ENCODE measurements around the gene SNX27. TPM values are rescaled to one million over a fixed set of nuclear protein-coding genes. Genes with fewer than 3 reads are reported as not detected.
"Not testable (repeated sequence)": the region's sequence is repeated elsewhere in the genome, so short reads cannot be mapped to it uniquely, and the experiment has no call there.

The SNX27 gene
- total RNA-seq, 3 donors from 2014 or later (not counting 1 experiment from before 2014, with no cell fraction given), result 17.8 to 25.0 (median 23.7) TPM

GRCh38 chr1:151615711-151616504, 4.1 kb downstream of the SNX27 start:
- Mint-ChIP-seq H3K4me1 (peaks cover 30 to 31% of the 10 kb centered on the region in 2 donors), H3K4me3 (no peak overlapping the region), H3K36me3 (no peaks in the 10 kb centered on the region), H3K27me3 (ENCODE audit: low read depth in 2 of 2) (no peaks in the 10 kb centered on the region), H3K27ac (no peak overlapping the region), H3K9me3 (no peaks in the 10 kb centered on the region)
- H3K4me3 ChIP-seq (ENCODE audit: low read length), result no peak overlapping the region
- H3K9me3 ChIP-seq (ENCODE audit: control insufficient read depth, insufficient read depth, low read length), result no peaks in the 10 kb centered on the region
- H3K27me3 ChIP-seq (ENCODE audit: control insufficient read depth, insufficient read depth, low read length), result no peaks in the 10 kb centered on the region
- TF ChIP-seq CTCF (IDR thresholded peaks at IDR 0.05), result no peak
- peaks cover 12% of the 10 kb centered on the region for H3K4me1 ChIP-seq (ENCODE audit: control insufficient read depth, insufficient read depth, low read length)
- H3K27ac ChIP-seq (ENCODE audit: low read length), result no peak overlapping the region
- intact Hi-C loops (cut with micrococcal nuclease), result no loop called here
- DNase-seq, result no peak
- WGBS (ENCODE audit: insufficient coverage), result 77% methylated on average over 4 of the region's 4 CpGs
- peaks cover 5% of the 10 kb centered on the region for H3K36me3 ChIP-seq (ENCODE audit: control insufficient read depth, insufficient read depth, low read length)
- ATAC-seq, result no peak

- H3K27me3 ChIP-seq (ENCODE audit: control insufficient read depth, insufficient read depth, low read length), result no peaks in the 10 kb centered on the region
- H3K27ac ChIP-seq (ENCODE audit: low read length), result no peak overlapping the region
- H3K9me3 Mint-ChIP-seq, result no peaks in the 10 kb centered on the region
- H3K36me3 Mint-ChIP-seq, result no peaks in the 10 kb centered on the region
- TF ChIP-seq CTCF (IDR thresholded peaks at IDR 0.05), result no peak
- H3K4me3 ChIP-seq (ENCODE audit: low read length), result no peak overlapping the region
- DNase-seq (no peak), ATAC-seq (no peak)
- no peak overlapping the region for H3K4me3 Mint-ChIP-seq
- 80% methylated on average over 3 of the region's 3 CpGs for WGBS (ENCODE audit: insufficient coverage)
- H3K4me1 ChIP-seq (ENCODE audit: control insufficient read depth, insufficient read depth, low read length), result peaks cover 12% of the 10 kb centered on the region
- H3K27ac Mint-ChIP-seq, result no peak overlapping the region
- no peaks in the 10 kb centered on the region for H3K27me3 Mint-ChIP-seq (ENCODE audit: low read depth in 2 of 2)
- H3K9me3 ChIP-seq (ENCODE audit: control insufficient read depth, insufficient read depth, low read length), result no peaks in the 10 kb centered on the region
- H3K36me3 ChIP-seq (ENCODE audit: control insufficient read depth, insufficient read depth, low read length), result peaks cover 5% of the 10 kb centered on the region
- intact Hi-C loops (cut with micrococcal nuclease), result no loop called here
- H3K4me1 Mint-ChIP-seq, result peaks cover 30 to 35% of the 10 kb centered on the region in 2 donors
These were observed 4.6 kb downstream of the SNX27 start for GRCh38 chr1:151616505-151616849.

GRCh38 chr1:151618003-151618402, 6.2 kb downstream of the SNX27 start:
- Histone ChIP-seq H3K27ac (ENCODE audit: low read length) (no peak overlapping the region), H3K36me3 (ENCODE audit: control insufficient read depth, insufficient read depth, low read length) (peaks cover 5% of the 10 kb centered on the region), H3K9me3 (ENCODE audit: control insufficient read depth, insufficient read depth, low read length) (no peaks in the 10 kb centered on the region), H3K4me1 (ENCODE audit: control insufficient read depth, insufficient read depth, low read length) (peaks cover 7% of the 10 kb centered on the region), H3K4me3 (ENCODE audit: low read length) (no peak overlapping the region), H3K27me3 (ENCODE audit: control insufficient read depth, insufficient read depth, low read length) (no peaks in the 10 kb centered on the region)
- Mint-ChIP-seq H3K4me1 (peaks cover 26 to 33% of the 10 kb centered on the region in 2 donors), H3K4me3 (no peak overlapping the region), H3K36me3 (no peaks in the 10 kb centered on the region), H3K27me3 (ENCODE audit: low read depth in 2 of 2) (no peaks in the 10 kb centered on the region), H3K27ac (no peak overlapping the region), H3K9me3 (no peaks in the 10 kb centered on the region)
- WGBS (ENCODE audit: insufficient coverage), result 100% methylated on average over 1 of the region's 3 CpGs
- no peak for TF ChIP-seq CTCF (IDR thresholded peaks at IDR 0.05)
- DNase-seq, result no peak
- intact Hi-C loops (cut with micrococcal nuclease), result no loop called here
- no peak for ATAC-seq

- no peak overlapping the region for H3K4me3 Mint-ChIP-seq
- DNase-seq, result no peak
- no peak overlapping the region for H3K27ac Mint-ChIP-seq
- intact Hi-C loops (cut with micrococcal nuclease), result no loop called here
- peaks cover 22 to 28% of the 10 kb centered on the region in 2 donors for H3K4me1 Mint-ChIP-seq
- H3K9me3 Mint-ChIP-seq, result no peaks in the 10 kb centered on the region
- no peak overlapping the region for H3K4me3 ChIP-seq (ENCODE audit: low read length)
- H3K9me3 ChIP-seq (ENCODE audit: control insufficient read depth, insufficient read depth, low read length), result no peaks in the 10 kb centered on the region
- TF ChIP-seq CTCF (IDR thresholded peaks at IDR 0.05), result no peak
- no peak overlapping the region for H3K27ac ChIP-seq (ENCODE audit: low read length)
- H3K36me3 ChIP-seq (ENCODE audit: control insufficient read depth, insufficient read depth, low read length), result peaks cover 5% of the 10 kb centered on the region
- H3K4me1 ChIP-seq (ENCODE audit: control insufficient read depth, insufficient read depth, low read length), result peaks cover 2% of the 10 kb centered on the region
- no peaks in the 10 kb centered on the region for H3K27me3 ChIP-seq (ENCODE audit: control insufficient read depth, insufficient read depth, low read length)
- ATAC-seq, result no peak
- no peaks in the 10 kb centered on the region for H3K36me3 Mint-ChIP-seq
- H3K27me3 Mint-ChIP-seq (ENCODE audit: low read depth in 2 of 2), result no peaks in the 10 kb centered on the region
These were observed 6.6 kb downstream of the SNX27 start for GRCh38 chr1:151618470-151618869.

GRCh38 chr1:151618996-151619395, 7.1 kb downstream of the SNX27 start:
- intact Hi-C loops (cut with micrococcal nuclease); H3K36me3 Mint-ChIP-seq; H3K27ac ChIP-seq (ENCODE audit: low read length): not testable (repeated sequence)

More at GRCh38 chr1:151618996-151619395, 7.1 kb downstream of the SNX27 start:
- H3K36me3 ChIP-seq (ENCODE audit: control insufficient read depth, insufficient read depth, low read length); H3K27me3 Mint-ChIP-seq (ENCODE audit: low read depth in 2 of 2); H3K27ac Mint-ChIP-seq; H3K4me3 ChIP-seq (ENCODE audit: low read length); H3K4me3 Mint-ChIP-seq; H3K9me3 Mint-ChIP-seq; ATAC-seq; DNase-seq; H3K27me3 ChIP-seq (ENCODE audit: control insufficient read depth, insufficient read depth, low read length); H3K9me3 ChIP-seq (ENCODE audit: control insufficient read depth, insufficient read depth, low read length); H3K4me1 ChIP-seq (ENCODE audit: control insufficient read depth, insufficient read depth, low read length): not testable (repeated sequence)
- WGBS (ENCODE audit: insufficient coverage), result 97% methylated on average over 6 of the region's 6 CpGs
- peaks cover 16 to 23% of the 10 kb centered on the region in 2 donors for H3K4me1 Mint-ChIP-seq

Data from natural killer cell (primary cell).